Subcutaneous abdominal adipose tissue (tissue), 5 donors: ENCODE data around the gene STARD10.

Experiments
- H3K27ac ChIP-seq: one replicate; pipeline ENCODE4 v1.7.0; 2013; ENCODE audit warnings: low read depth, mild to moderate bottlenecking, inconsistent platforms, low read length, moderate library complexity
- H3K27me3 ChIP-seq, 5 donors: one replicate each; pipeline ENCODE4 v1.7.0; 2013; ENCODE audit warnings: low read length in 5 of 5, inconsistent platforms in 1 of 5; ENCODE audit not compliant: control insufficient read depth in 5 of 5, insufficient read depth in 4 of 5
- H3K36me3 ChIP-seq, 5 donors: one replicate each; pipeline ENCODE4 v1.7.0; 2013; ENCODE audit warnings: low read length in 5 of 5; ENCODE audit not compliant: control insufficient read depth in 5 of 5, insufficient read depth in 5 of 5
- H3K4me1 ChIP-seq, 5 donors: one replicate each; pipeline ENCODE4 v1.7.0; 2013; ENCODE audit warnings: low read length in 5 of 5, mild to moderate bottlenecking in 3 of 5, moderate library complexity in 1 of 5; ENCODE audit not compliant: control insufficient read depth in 5 of 5, insufficient read depth in 5 of 5
- H3K4me3 ChIP-seq, 5 donors: one replicate each; pipeline ENCODE4 v1.7.0; 2013; ENCODE audit warnings: low read length in 5 of 5, low read depth in 1 of 5
- H3K9ac ChIP-seq, 5 donors: one replicate each; pipeline ENCODE4 v1.7.0; 2013; ENCODE audit warnings: low read length in 5 of 5, mild to moderate bottlenecking in 4 of 5, moderate library complexity in 3 of 5
- H3K9me3 ChIP-seq, 5 donors: one replicate each; pipeline ENCODE4 v1.7.0; 2013; ENCODE audit warnings: low read length in 5 of 5; ENCODE audit not compliant: control insufficient read depth in 5 of 5
- donor health status: healthy.
- donor health status: healthy.
- donor health status: healthy.
- donor health status: healthy.
- donor health status: healthy.

Gene STARD10

GRCh38 chr11:72775288-72776110 lies 18.3 kb downstream of the STARD10 start:
- H3K9me3 ChIP-seq = no peaks in the 10 kb centered on the region
- H3K4me3 ChIP-seq = no peak overlapping the region
- H3K4me1 ChIP-seq = peaks cover 0 to 21% (median 12%) of the 10 kb centered on the region in 5 donors
- H3K27ac ChIP-seq = no peak overlapping the region
- H3K9ac ChIP-seq = no peak overlapping the region
- H3K27me3 ChIP-seq = no peaks in the 10 kb centered on the region
- H3K36me3 ChIP-seq = no peaks in the 10 kb centered on the region

GRCh38 chr11:72774499-72774898 lies 19.3 kb downstream of the STARD10 start:
- no peak overlapping the region for H3K4me3 ChIP-seq
- peaks cover 0 to 11% (median 8%) of the 10 kb centered on the region in 5 donors for H3K4me1 ChIP-seq
- H3K9ac ChIP-seq = no peak overlapping the region
- no peaks in the 10 kb centered on the region for H3K27me3 ChIP-seq
- H3K9me3 ChIP-seq = no peaks in the 10 kb centered on the region
- H3K27ac ChIP-seq = no peak overlapping the region
- no peaks in the 10 kb centered on the region for H3K36me3 ChIP-seq

- Histone ChIP-seq H3K36me3 (no peaks in the 10 kb centered on the region), H3K4me3 (no peak overlapping the region), H3K27ac (no peak overlapping the region), H3K9ac (no peak overlapping the region), H3K4me1 (peaks cover 0 to 11% (median 8%) of the 10 kb centered on the region in 5 donors), H3K27me3 (no peaks in the 10 kb centered on the region), H3K9me3 (no peaks in the 10 kb centered on the region)
Measured at GRCh38 chr11:72773696-72774095, 20.2 kb downstream of the STARD10 start.

- H3K27ac ChIP-seq = no peak overlapping the region
- no peaks in the 10 kb centered on the region for H3K9me3 ChIP-seq
- H3K9ac ChIP-seq = no peak overlapping the region
- H3K27me3 ChIP-seq = no peaks in the 10 kb centered on the region
- no peaks in the 10 kb centered on the region for H3K36me3 ChIP-seq
- no peak overlapping the region for H3K4me3 ChIP-seq
- H3K4me1 ChIP-seq = peaks cover 0 to 11% (median 8%) of the 10 kb centered on the region in 5 donors
Measured at GRCh38 chr11:72773291-72773690, 20.6 kb downstream of the STARD10 start.

- Histone ChIP-seq H3K36me3 (no peaks in the 10 kb centered on the region), H3K27ac (no peak overlapping the region), H3K9me3 (no peaks in the 10 kb centered on the region), H3K27me3 (no peaks in the 10 kb centered on the region), H3K4me1 (peaks cover 0 to 10% (median 6%) of the 10 kb centered on the region in 5 donors), H3K4me3 (no peak overlapping the region), H3K9ac (no peak overlapping the region)
Measured at GRCh38 chr11:72772059-72772458, 21.8 kb downstream of the STARD10 start.

GRCh38 chr11:72771507-72771906 lies 22.3 kb downstream of the STARD10 start:
- H3K27me3 ChIP-seq = no peaks in the 10 kb centered on the region
- H3K4me1 ChIP-seq = peaks cover 0 to 8% (median under 1%) of the 10 kb centered on the region in 5 donors
- no peaks in the 10 kb centered on the region for H3K9me3 ChIP-seq
- no peaks in the 10 kb centered on the region for H3K36me3 ChIP-seq
- H3K27ac ChIP-seq = no peak overlapping the region
- no peak overlapping the region for H3K4me3 ChIP-seq
- no peak overlapping the region for H3K9ac ChIP-seq

GRCh38 chr11:72770799-72771198 lies 23.0 kb downstream of the STARD10 start:
- Histone ChIP-seq H3K9ac (no peak overlapping the region), H3K27ac (no peak overlapping the region), H3K4me3 (no peak overlapping the region), H3K36me3 (no peaks in the 10 kb centered on the region), H3K9me3 (no peaks in the 10 kb centered on the region), H3K4me1 (peaks cover 0 to 8% (median 0%) of the 10 kb centered on the region in 5 donors), H3K27me3 (no peaks in the 10 kb centered on the region)

GRCh38 chr11:72769680-72770079 lies 24.2 kb downstream of the STARD10 start:
- H3K36me3 ChIP-seq = no peaks in the 10 kb centered on the region
- no peak overlapping the region for H3K27ac ChIP-seq
- H3K4me3 ChIP-seq = no peak overlapping the region
- no peaks in the 10 kb centered on the region for H3K27me3 ChIP-seq
- H3K9me3 ChIP-seq = no peaks in the 10 kb centered on the region
- no peak overlapping the region for H3K9ac ChIP-seq
- peaks cover 0 to 8% (median 0%) of the 10 kb centered on the region in 5 donors for H3K4me1 ChIP-seq

- Histone ChIP-seq H3K27ac (no peak overlapping the region), H3K27me3 (no peaks in the 10 kb centered on the region), H3K9me3 (no peaks in the 10 kb centered on the region), H3K4me1 (peaks cover 0 to 4% (median 0%) of the 10 kb centered on the region in 5 donors), H3K4me3 (no peak overlapping the region), H3K9ac (no peak overlapping the region), H3K36me3 (no peaks in the 10 kb centered on the region)
Measured at GRCh38 chr11:72768581-72768980, 25.3 kb downstream of the STARD10 start.

GRCh38 chr11:72767203-72768062 lies 26.4 kb downstream of the STARD10 start:
- Histone ChIP-seq H3K27me3 (no peaks in the 10 kb centered on the region), H3K9ac (no peak overlapping the region), H3K4me1 (peaks cover 0 to 3% (median 0%) of the 10 kb centered on the region in 5 donors), H3K9me3 (no peaks in the 10 kb centered on the region), H3K27ac (no peak overlapping the region), H3K36me3 (no peaks in the 10 kb centered on the region), H3K4me3 (no peak overlapping the region)
